Heart right ventricle (tissue), 16 donors: ENCODE data around the gene KIF2A. TPM values are rescaled to one million over a fixed set of nuclear protein-coding genes. Genes with fewer than 3 reads are reported as not detected.
A peak's percentile ranks its signal among the peaks of the same experiment; 100 is the strongest.

Source experiments
- ATAC-seq, 8 donors: fragments of 200-7000 bp; cut with Tn5 transposase; one replicate each; pipeline ENCODE4 v1.9.1; 2020; ENCODE audit warnings: mild to moderate bottlenecking in 8 of 8, moderate library complexity in 8 of 8, moderate number of reproducible peaks in 1 of 8
- DNase-seq, 2 donors: peaks; one replicate each; pipeline ENCODE4 v3.0.0-alpha.2; 2020
- H3K27ac ChIP-seq, 10 donors: fragments of 200-600 bp; sonication (generic) in 2 of 10; one replicate each; pipeline versions ENCODE4 v1.5.0 to v1.8.0; 2020 to 2022; ENCODE audit warnings: mild to moderate bottlenecking in 3 of 10
- H3K27me3 ChIP-seq, 7 donors: fragments of 200-600 bp; one replicate each; pipeline ENCODE4 v1.8.0; 2021 to 2022; ENCODE audit warnings: mild to moderate bottlenecking in 2 of 7
- H3K36me3 ChIP-seq, 9 donors: fragments of 200-600 bp; sonication (generic) in 1 of 9; one replicate each; pipeline versions ENCODE4 v1.5.0 to v1.8.0; 2020 to 2022; ENCODE audit warnings: mild to moderate bottlenecking in 2 of 9
- H3K4me1 ChIP-seq, 9 donors: fragments of 200-600 bp; sonication (generic) in 1 of 9; one replicate each; pipeline versions ENCODE4 v1.5.0 to v1.8.0; 2020 to 2022; ENCODE audit warnings: mild to moderate bottlenecking in 4 of 9
- H3K4me3 ChIP-seq, 10 donors: fragments of 200-600 bp; sonication (generic) in 2 of 10; one replicate each; pipeline versions ENCODE4 v1.5.0 to v1.8.0; 2020 to 2022; ENCODE audit warnings: mild to moderate bottlenecking in 7 of 10, moderate library complexity in 2 of 10
- H3K9me3 ChIP-seq, 11 donors: fragments of 200-600 bp in 10 of 11; sonication (generic) in 2 of 11; one replicate each; pipeline versions ENCODE4 v1.5.0 to v1.8.0; 2013 to 2022; ENCODE audit warnings: mild to moderate bottlenecking in 2 of 11, control low read depth in 1 of 11, moderate library complexity in 1 of 11
- WGBS, 2 donors: extraction: QIAGEN DNeasy Blood & Tissue Kit; methylation state at CpG; one replicate each; pipeline ENCODE4 v1.1.7; 2013; ENCODE audit warnings: inconsistent platforms in 1 of 2; 5-methylcytosine and 5-hydroxymethylcytosine counted together
- intact Hi-C, 10 donors: fragments of 100-400 bp; cut with DNase I; formaldehyde crosslinking; loops; one replicate each; pipeline versions ENCODE4 v1.11.1 to v1.14.2; 2022
- polyA plus RNA-seq, 2 donors: library from polyadenylated mRNA; stranded (reverse); fragments of 200-250 nt; gene quantifications; one replicate each; pipeline ENCODE4 v1.2.3, GENCODE V29; 2013
- total RNA-seq, 10 donors: library from RNA; stranded (reverse); fragmentation: NEBNext Ultra II Directional in 3 of 10; extraction: Animal tissue kit (Norgen Biotek cat#: 25700) in 3 of 10; gene quantifications; one replicate each; pipeline versions ENCODE4 v1.2.1 to v1.2.4, GENCODE V29; 2021 to 2023
- TF ChIP-seq, protein P1 (sequence below), 9 donors: fragments of 200-600 bp; sonication (generic) in 2 of 9; IDR thresholded peaks; one replicate each; pipeline versions ENCODE4 v1.5.0 to v1.8.0; 2021 to 2022; ENCODE audit warnings: antibody characterized with exemption in 9 of 9, mild to moderate bottlenecking in 5 of 9, moderate library complexity in 1 of 9
- donor health status: Arrhythmogenic right ventricular cardiomyopathy.
- donor health status: ischemic (EF 13 %, LVEDD 7.1; RV severe dilation, severe dysfunction).
- donor health status: healthy with polysubstance abuse.
- donor health status: DM: no; HTN: yes; CAD: no.
- donor health status: DM: no; HTN: no; CAD: no.
- donor health status: ischemic (EF 25% LVEDD 6.9; RV normal size, moderate dysfunction).
- donor health status: ischemic (EF 25% LVEDD 5.7; RV mildly dilated, moderate dysfunction).
- donor health status: healthy.
- donor health status: DM: yes; HTN: yes; CAD: no.
- donor health status: Ischemic cardiomyopathy.
- donor health status: ischemic (EF 35%, LVEDD 5.7; RV mildly dilated, moderate dysfunction).
- donor health status: nonischemic (EF 11% LVEDD 7.7; RV severe dilation, severe dysfunction).
- donor health status: DM: yes; HTN: yes; CAD: no.
- donor health status: PGD.
- donor health status: ischemic (EF 29% LVEDD 5.4; RV normal size, mild dysfunction).
- donor health status: nonischemic (EF 23%, LVEDD 6.1; RV moderate dilation, normal function).

The KIF2A gene
- total and polyA plus RNA-seq, 12 donors = 1.5 to 17.1 (median 11.1) TPM

DNA sequence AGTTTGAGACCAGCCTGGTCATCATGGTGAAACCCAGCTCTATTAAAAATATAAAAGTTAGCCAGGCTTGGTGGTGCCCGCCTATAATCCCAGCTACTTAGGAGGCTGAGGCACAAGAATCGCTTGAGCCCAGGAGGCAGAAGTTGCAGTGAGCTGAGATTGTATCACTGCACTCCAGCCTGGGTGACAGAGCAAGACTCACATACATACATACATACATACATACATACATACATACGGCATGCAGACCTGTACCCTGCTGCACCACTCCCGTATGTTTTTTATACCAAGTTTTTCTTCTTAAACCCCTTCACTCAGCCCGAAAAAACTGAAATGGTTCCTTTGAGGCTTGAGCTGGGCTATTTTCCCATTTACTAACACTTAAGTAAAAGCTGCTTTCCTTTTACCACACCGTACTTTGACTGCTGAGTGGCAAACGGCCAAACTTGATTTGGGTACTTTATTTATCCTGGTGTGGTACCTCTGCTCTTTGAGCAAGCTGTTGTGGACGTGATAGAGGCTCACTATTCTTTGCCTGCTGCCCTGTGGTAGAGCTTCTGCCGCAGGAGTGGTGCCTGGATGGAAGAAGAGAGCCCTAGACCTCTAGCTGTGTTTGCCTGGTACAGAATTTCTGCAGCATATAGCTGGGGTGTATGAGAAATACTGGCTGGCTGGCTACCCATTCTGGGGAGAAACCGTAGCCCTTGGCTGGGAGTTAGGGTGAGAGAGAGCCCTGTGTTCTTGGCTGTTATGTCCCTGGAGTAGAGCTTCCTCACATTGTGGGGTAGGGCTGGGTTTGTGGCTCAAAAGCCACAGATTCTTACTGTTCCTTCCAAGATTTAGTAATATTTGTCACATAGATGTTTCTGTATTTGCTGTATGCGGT is 126.0 kb downstream of the KIF2A start:
- H3K9me3 ChIP-seq = no peaks in the 10 kb centered on the region
- intact Hi-C loops = no loop called here
- TF ChIP-seq, protein P1, sequence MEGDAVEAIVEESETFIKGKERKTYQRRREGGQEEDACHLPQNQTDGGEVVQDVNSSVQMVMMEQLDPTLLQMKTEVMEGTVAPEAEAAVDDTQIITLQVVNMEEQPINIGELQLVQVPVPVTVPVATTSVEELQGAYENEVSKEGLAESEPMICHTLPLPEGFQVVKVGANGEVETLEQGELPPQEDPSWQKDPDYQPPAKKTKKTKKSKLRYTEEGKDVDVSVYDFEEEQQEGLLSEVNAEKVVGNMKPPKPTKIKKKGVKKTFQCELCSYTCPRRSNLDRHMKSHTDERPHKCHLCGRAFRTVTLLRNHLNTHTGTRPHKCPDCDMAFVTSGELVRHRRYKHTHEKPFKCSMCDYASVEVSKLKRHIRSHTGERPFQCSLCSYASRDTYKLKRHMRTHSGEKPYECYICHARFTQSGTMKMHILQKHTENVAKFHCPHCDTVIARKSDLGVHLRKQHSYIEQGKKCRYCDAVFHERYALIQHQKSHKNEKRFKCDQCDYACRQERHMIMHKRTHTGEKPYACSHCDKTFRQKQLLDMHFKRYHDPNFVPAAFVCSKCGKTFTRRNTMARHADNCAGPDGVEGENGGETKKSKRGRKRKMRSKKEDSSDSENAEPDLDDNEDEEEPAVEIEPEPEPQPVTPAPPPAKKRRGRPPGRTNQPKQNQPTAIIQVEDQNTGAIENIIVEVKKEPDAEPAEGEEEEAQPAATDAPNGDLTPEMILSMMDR (IDR thresholded peaks at IDR 0.05) = no peak
- H3K4me1 ChIP-seq = peaks cover 6 to 40% (median 30%) of the 10 kb centered on the region in 9 donors
- peak overlapping the region; percentile 27 to 78 (median 61) for H3K27ac ChIP-seq
- peak in 1 of 2 donors; percentile 32 for DNase-seq
- peaks cover 0 to under 1% (median 0%) of the 10 kb centered on the region in 9 donors for H3K36me3 ChIP-seq
- peak; percentile 38 to 86 (median 78) for ATAC-seq
- peak overlapping the region in 4 of 10 donors; percentile 8 to 16 (median 15) for H3K4me3 ChIP-seq
- H3K27me3 ChIP-seq = no peaks in the 10 kb centered on the region
- 51 to 54% methylated on average over 11 of the region's 11 CpGs for WGBS, 2 donors

DNA sequence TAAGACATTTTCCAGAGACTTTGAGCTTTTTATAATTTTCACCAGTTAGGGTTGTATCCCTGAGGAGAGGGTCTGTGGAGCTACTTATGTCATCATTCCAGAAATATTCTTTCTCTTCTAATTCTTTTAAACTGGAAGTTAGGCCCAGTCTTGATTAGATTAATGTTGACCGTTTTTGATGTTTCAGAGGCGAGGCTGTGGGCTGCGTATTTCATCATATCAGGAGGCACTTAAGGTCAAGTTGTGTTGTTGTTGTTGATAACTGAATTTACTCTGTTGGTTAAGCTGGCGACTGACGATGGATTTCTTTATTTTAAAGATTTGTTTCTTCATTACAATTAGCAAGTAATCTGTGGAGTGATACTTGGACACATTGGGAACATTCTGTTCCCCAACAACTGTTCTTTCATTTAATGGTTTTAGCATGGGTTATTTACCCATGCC is 126.6 kb downstream of the KIF2A start:
- Histone ChIP-seq H3K27ac (peak overlapping the region; percentile 27 to 78 (median 61)), H3K4me1 (peaks cover 6 to 40% (median 30%) of the 10 kb centered on the region in 9 donors), H3K27me3 (no peaks in the 10 kb centered on the region), H3K4me3 (peak overlapping the region in 4 of 10 donors; percentile 8 to 16 (median 15)), H3K36me3 (peaks cover 0 to 7% (median 0%) of the 10 kb centered on the region in 9 donors), H3K9me3 (no peaks in the 10 kb centered on the region)
- WGBS, 2 donors = 28 to 38% methylated on average over 5 of the region's 5 CpGs
- DNase-seq (no peak), ATAC-seq (peak in 5 of 8 donors; percentile 28 to 52 (median 31))
- intact Hi-C loops = no loop called here
- TF ChIP-seq, protein P1 (IDR thresholded peaks at IDR 0.05) = no peak

Other genes starting within 250 kb of the KIF2A start
- 10 to 100 TPM; 15.9 to 23.0 (median 19.0) TPM for gene DIMT1, start 97.7 kb downstream of the KIF2A start, total RNA-seq
- 10 to 100 TPM; 10.5 to 18.0 TPM for gene DIMT1, start 97.7 kb downstream of the KIF2A start, polyA plus RNA-seq
- 10 to 100 TPM; 23.9 to 39.3 (median 32.9) TPM for gene IPO11, start 106.6 kb downstream of the KIF2A start, total RNA-seq
- 10 to 100 TPM in 1 of 2 donors, 1 to 10 TPM in 1; 7.8 to 11.0 TPM for gene IPO11, start 106.6 kb downstream of the KIF2A start, polyA plus RNA-seq